Muscle layer of duodenum (tissue), 2 donors: Measurements from ENCODE around the gene SLC5A9.
"Not testable (repeated sequence)": the region's sequence is repeated elsewhere in the genome, so short reads cannot be mapped to it uniquely, and the experiment has no call there.

ENCODE experiments used
- H3K27ac ChIP-seq: one replicate; pipeline ENCODE4 v1.7.0; 2013; ENCODE audit warnings: mild to moderate bottlenecking, low read length
- H3K27me3 ChIP-seq: one replicate; pipeline ENCODE4 v1.7.0; 2013; ENCODE audit warnings: low read depth, mild to moderate bottlenecking, control low read depth, low read length
- H3K36me3 ChIP-seq, 2 donors: one replicate each; pipeline ENCODE4 v1.7.0; 2013; ENCODE audit warnings: low read length in 2 of 2, control low read depth in 1 of 2, mild to moderate bottlenecking in 1 of 2; ENCODE audit not compliant: insufficient read depth in 2 of 2, control insufficient read depth in 1 of 2
- H3K4me1 ChIP-seq, 2 donors: one replicate each; pipeline ENCODE4 v1.7.0; 2013; ENCODE audit warnings: low read length in 2 of 2, mild to moderate bottlenecking in 2 of 2, control low read depth in 1 of 2, moderate library complexity in 1 of 2; ENCODE audit not compliant: insufficient read depth in 2 of 2, control insufficient read depth in 1 of 2
- H3K4me3 ChIP-seq, 2 donors: one replicate each; pipeline ENCODE4 v1.7.0; 2013; ENCODE audit warnings: low read length in 2 of 2, low read depth in 1 of 2, mild to moderate bottlenecking in 1 of 2
- H3K9me3 ChIP-seq, 2 donors: one replicate each; pipeline ENCODE4 v1.7.0; 2013; ENCODE audit warnings: low read length in 2 of 2, control low read depth in 1 of 2, mild to moderate bottlenecking in 1 of 2; ENCODE audit not compliant: control insufficient read depth in 1 of 2
- donor health status: healthy.

Gene SLC5A9

GRCh38 chr1:48200166-48200900 lies 22.2 kb upstream of the SLC5A9 start:
- no peaks in the 10 kb centered on the region for H3K9me3 ChIP-seq
- H3K27ac ChIP-seq, result no peak overlapping the region
- no peaks in the 10 kb centered on the region for H3K4me1 ChIP-seq
- no peak overlapping the region for H3K4me3 ChIP-seq
- no peaks in the 10 kb centered on the region for H3K36me3 ChIP-seq
- no peaks in the 10 kb centered on the region for H3K27me3 ChIP-seq

GRCh38 chr1:48202030-48202752 lies 20.3 kb upstream of the SLC5A9 start:
- H3K9me3 ChIP-seq, result no peaks in the 10 kb centered on the region
- H3K4me1 ChIP-seq, result no peaks in the 10 kb centered on the region

GRCh38 chr1:48203287-48203900 lies 19.1 kb upstream of the SLC5A9 start:
- Histone ChIP-seq H3K36me3 (no peaks in the 10 kb centered on the region), H3K27me3 (no peaks in the 10 kb centered on the region), H3K4me1 (no peaks in the 10 kb centered on the region), H3K27ac (no peak overlapping the region), H3K9me3 (no peaks in the 10 kb centered on the region), H3K4me3 (no peak overlapping the region)

More at GRCh38 chr1:48202030-48202752, 20.3 kb upstream of the SLC5A9 start:
- no peaks in the 10 kb centered on the region for H3K27me3 ChIP-seq
- no peaks in the 10 kb centered on the region for H3K36me3 ChIP-seq
- H3K4me3 ChIP-seq, result no peak overlapping the region
- no peak overlapping the region for H3K27ac ChIP-seq

GRCh38 chr1:48205522-48205921 lies 17.0 kb upstream of the SLC5A9 start:
- Histone ChIP-seq H3K4me3 (no peak overlapping the region), H3K27ac (no peak overlapping the region), H3K4me1 (no peaks in the 10 kb centered on the region), H3K36me3 (no peaks in the 10 kb centered on the region), H3K9me3 (no peaks in the 10 kb centered on the region), H3K27me3 (no peaks in the 10 kb centered on the region)

- Histone ChIP-seq H3K27me3 (no peaks in the 10 kb centered on the region), H3K9me3 (no peaks in the 10 kb centered on the region), H3K27ac (no peak overlapping the region), H3K36me3 (no peaks in the 10 kb centered on the region), H3K4me1 (no peaks in the 10 kb centered on the region), H3K4me3 (no peak overlapping the region)
These were observed 16.1 kb upstream of the SLC5A9 start for GRCh38 chr1:48206371-48206770.

GRCh38 chr1:48207131-48207530 lies 15.4 kb upstream of the SLC5A9 start:
- H3K9me3 ChIP-seq, result no peaks in the 10 kb centered on the region
- no peaks in the 10 kb centered on the region for H3K36me3 ChIP-seq
- H3K27ac ChIP-seq, result no peak overlapping the region
- H3K4me3 ChIP-seq, result no peak overlapping the region
- H3K27me3 ChIP-seq, result no peaks in the 10 kb centered on the region
- no peaks in the 10 kb centered on the region for H3K4me1 ChIP-seq

GRCh38 chr1:48207536-48208075 lies 14.9 kb upstream of the SLC5A9 start:
- H3K27me3 ChIP-seq, result no peaks in the 10 kb centered on the region
- H3K36me3 ChIP-seq, result no peaks in the 10 kb centered on the region
- no peak overlapping the region for H3K27ac ChIP-seq
- no peaks in the 10 kb centered on the region for H3K4me1 ChIP-seq
- no peak overlapping the region for H3K4me3 ChIP-seq
- H3K9me3 ChIP-seq, result no peaks in the 10 kb centered on the region

GRCh38 chr1:48208251-48208650 lies 14.3 kb upstream of the SLC5A9 start:
- H3K4me3 ChIP-seq, result no peak overlapping the region
- no peaks in the 10 kb centered on the region for H3K4me1 ChIP-seq
- H3K27ac ChIP-seq, result no peak overlapping the region
- no peaks in the 10 kb centered on the region for H3K36me3 ChIP-seq
- H3K27me3 ChIP-seq, result no peaks in the 10 kb centered on the region
- H3K9me3 ChIP-seq, result no peaks in the 10 kb centered on the region

- no peaks in the 10 kb centered on the region for H3K9me3 ChIP-seq
These were observed 13.9 kb upstream of the SLC5A9 start for GRCh38 chr1:48208652-48209051.

GRCh38 chr1:48213462-48213861 lies 9.1 kb upstream of the SLC5A9 start:
- not testable (repeated sequence) for H3K4me3 ChIP-seq, H3K4me1 ChIP-seq, H3K27ac ChIP-seq, H3K36me3 ChIP-seq, H3K9me3 ChIP-seq, H3K27me3 ChIP-seq

More at GRCh38 chr1:48208652-48209051, 13.9 kb upstream of the SLC5A9 start:
- Histone ChIP-seq H3K36me3 (no peaks in the 10 kb centered on the region), H3K4me1 (no peaks in the 10 kb centered on the region), H3K27ac (no peak overlapping the region), H3K27me3 (no peaks in the 10 kb centered on the region), H3K4me3 (no peak overlapping the region)

- H3K4me3 ChIP-seq, H3K9me3 ChIP-seq, H3K27me3 ChIP-seq, H3K27ac ChIP-seq, H3K36me3 ChIP-seq, H3K4me1 ChIP-seq: not testable (repeated sequence)
These were observed 8.2 kb upstream of the SLC5A9 start for GRCh38 chr1:48214366-48214765.
